ENCODE data around the gene WWTR1.

DNA sequence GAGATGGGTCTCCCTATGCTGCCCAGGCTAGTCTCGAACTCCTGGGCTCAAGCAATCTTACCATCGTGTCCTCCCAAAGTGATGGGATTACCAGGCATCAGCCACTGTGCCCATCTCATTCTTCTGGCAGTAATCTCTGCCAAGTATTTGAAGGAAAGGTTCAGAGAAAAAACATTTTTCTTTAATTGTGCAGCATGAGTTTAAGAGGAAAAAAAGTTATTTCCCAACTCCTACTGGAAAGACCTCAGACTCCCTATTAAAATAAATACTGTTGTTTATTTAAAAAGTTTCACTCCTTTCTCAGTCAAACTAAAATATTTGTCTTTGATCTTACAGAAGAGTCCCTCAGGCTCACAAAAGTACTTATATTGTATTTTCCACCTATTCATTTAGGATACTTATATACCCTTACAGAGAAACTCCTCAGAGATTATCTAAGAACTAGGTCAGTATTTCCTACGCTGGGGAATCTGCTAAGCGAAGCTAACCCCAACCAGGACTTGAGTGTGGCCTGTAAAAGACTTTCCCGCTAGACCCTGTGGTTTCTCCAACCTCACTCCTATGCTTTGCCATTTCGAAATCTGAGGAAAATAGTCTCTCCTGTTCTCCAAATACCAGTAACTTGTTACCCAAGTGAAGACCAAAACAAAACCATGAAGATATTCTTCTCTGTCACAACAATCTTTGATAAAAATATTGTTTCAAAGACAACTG is 28.7 kb downstream of the WWTR1 start:
- TF ChIP-seq POLR2AphosphoS5 (IDR thresholded peaks at IDR 0.05; ENCODE audit: low read depth, low read length) (no peak), POLR2A (IDR thresholded peaks at IDR 0.05; ENCODE audit: low read depth, low read length) (no peak)

Measured in GM12892 (cell line).